Measurements from ENCODE around the gene ARHGEF17. TPM values are rescaled to one million over a fixed set of nuclear protein-coding genes. Genes with fewer than 3 reads are reported as not detected.

Gene ARHGEF17
- total and polyA plus RNA-seq, 2 of the 13 experiments (the other 11 are each of a cell fraction or from before 2014, with no cell fraction given) = 10.7 to 28.8 TPM

GRCh38 chr11:73308961-73309919 lies 1.2 kb downstream of the ARHGEF17 start (continued):
- TF ChIP-seq, protein P1, sequence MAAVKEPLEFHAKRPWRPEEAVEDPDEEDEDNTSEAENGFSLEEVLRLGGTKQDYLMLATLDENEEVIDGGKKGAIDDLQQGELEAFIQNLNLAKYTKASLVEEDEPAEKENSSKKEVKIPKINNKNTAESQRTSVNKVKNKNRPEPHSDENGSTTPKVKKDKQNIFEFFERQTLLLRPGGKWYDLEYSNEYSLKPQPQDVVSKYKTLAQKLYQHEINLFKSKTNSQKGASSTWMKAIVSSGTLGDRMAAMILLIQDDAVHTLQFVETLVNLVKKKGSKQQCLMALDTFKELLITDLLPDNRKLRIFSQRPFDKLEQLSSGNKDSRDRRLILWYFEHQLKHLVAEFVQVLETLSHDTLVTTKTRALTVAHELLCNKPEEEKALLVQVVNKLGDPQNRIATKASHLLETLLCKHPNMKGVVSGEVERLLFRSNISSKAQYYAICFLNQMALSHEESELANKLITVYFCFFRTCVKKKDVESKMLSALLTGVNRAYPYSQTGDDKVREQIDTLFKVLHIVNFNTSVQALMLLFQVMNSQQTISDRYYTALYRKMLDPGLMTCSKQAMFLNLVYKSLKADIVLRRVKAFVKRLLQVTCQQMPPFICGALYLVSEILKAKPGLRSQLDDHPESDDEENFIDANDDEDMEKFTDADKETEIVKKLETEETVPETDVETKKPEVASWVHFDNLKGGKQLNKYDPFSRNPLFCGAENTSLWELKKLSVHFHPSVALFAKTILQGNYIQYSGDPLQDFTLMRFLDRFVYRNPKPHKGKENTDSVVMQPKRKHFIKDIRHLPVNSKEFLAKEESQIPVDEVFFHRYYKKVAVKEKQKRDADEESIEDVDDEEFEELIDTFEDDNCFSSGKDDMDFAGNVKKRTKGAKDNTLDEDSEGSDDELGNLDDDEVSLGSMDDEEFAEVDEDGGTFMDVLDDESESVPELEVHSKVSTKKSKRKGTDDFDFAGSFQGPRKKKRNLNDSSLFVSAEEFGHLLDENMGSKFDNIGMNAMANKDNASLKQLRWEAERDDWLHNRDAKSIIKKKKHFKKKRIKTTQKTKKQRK (IDR thresholded peaks at IDR 0.05; ENCODE audit: low read length) = no peak
- TF ChIP-seq FOXM1 (CRISPR knock-in tag; IDR thresholded peaks at IDR 0.05) (no peak), ZNF557 (CRISPR knock-in tag; IDR thresholded peaks at IDR 0.05) (no peak), ZNF883 (CRISPR knock-in tag; IDR thresholded peaks at IDR 0.05; ENCODE audit: not compliant biosample characterization) (no peak), PHF8 (CRISPR knock-in tag; IDR thresholded peaks at IDR 0.05) (peak; percentile 77; the same call in 1 of the 2 replicates), E2F1 (CRISPR knock-in tag; IDR thresholded peaks at IDR 0.05) (peak; percentile 67; the same call in 1 of the 2 replicates), ZNF343 (CRISPR knock-in tag; IDR thresholded peaks at IDR 0.05) (no peak), ZNF891 (CRISPR knock-in tag; IDR thresholded peaks at IDR 0.05) (peak; percentile 71; the same call in 1 of the 2 replicates), MED8 (CRISPR knock-in tag; IDR thresholded peaks at IDR 0.05; ENCODE audit: insufficient replicate concordance) (no peak), ZNF563 (CRISPR knock-in tag; IDR thresholded peaks at IDR 0.05) (no peak; the same call in none of the 2 replicates), ZBTB25 (CRISPR knock-in tag; IDR thresholded peaks at IDR 0.05) (0 out of 2 replicates have a peak, but pooled peaks have one; percentile 38)
- TF ChIP-seq, protein P2, sequence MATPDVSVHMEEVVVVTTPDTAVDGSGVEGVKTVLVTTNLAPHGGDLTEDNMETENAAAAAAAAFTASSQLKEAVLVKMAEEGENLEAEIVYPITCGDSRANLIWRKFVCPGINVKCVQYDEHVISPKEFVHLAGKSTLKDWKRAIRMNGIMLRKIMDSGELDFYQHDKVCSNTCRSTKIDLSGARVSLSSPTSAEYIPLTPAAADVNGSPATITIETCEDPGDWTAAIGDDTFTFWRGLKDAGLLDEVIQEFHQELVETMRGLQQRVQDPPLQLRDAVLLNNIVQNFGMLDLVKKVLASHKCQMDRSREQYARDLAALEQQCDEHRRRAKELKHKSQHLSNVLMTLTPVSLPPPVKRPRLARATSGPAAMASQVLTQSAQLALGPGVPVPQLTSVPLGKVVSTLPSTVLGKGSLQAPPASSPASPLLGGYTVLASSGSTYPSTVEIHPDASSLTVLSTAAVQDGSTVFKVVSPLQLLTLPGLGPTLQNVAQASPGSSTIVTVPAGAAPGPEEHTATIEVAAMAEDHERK (CRISPR knock-in tag; IDR thresholded peaks at IDR 0.05; ENCODE audit: low read depth) = no peak

Data from HepG2 (cell line).